IMR-90 (cell line): ENCODE data around the gene TMEM19. TPM values are rescaled to one million over a fixed set of nuclear protein-coding genes. Genes with fewer than 3 reads are reported as not detected.

Experiments
- ATAC-seq: fragments of 200-7000 bp; cut with Tn5 transposase; 2 replicates; pipeline ENCODE4 v1.9.1; 2020; ENCODE audit warnings: low read depth, mild to moderate bottlenecking, moderate library complexity
- BruUV-seq: library from RNA; stranded (reverse); fragments of 400-500 nt; replicated peaks from 2 replicates; lab custom pipeline; 2021; lab: Mats Ljungman, UMichigan
- CTCF ChIA-PET: fragments of 300-600 bp; formaldehyde crosslinking; extraction: SDS; loops from one replicate; lab custom pipeline; 2021; ENCODE audit warnings: antibody characterized with exemption; lab: Yijun Ruan, JAX
- POLR2A ChIA-PET: fragments of 300-600 bp; sonication (Branson Sonifier 250); formaldehyde crosslinking; loops from one replicate; lab custom pipeline; 2022; ENCODE audit warnings: antibody characterized with exemption; ENCODE audit not compliant: unreplicated experiment; lab: Charles Lee
- DNase-seq: peaks from one replicate; pipeline ENCODE4 v3.0.0; 2013
- H2AFZ ChIP-seq: replicated peaks from 2 replicates; pipeline ENCODE3; 2013; ENCODE audit warnings: low read length, mild to moderate bottlenecking; ENCODE audit not compliant: poor library complexity
- H2AK5ac ChIP-seq: 2 replicates; pipeline ENCODE4 v1.6.1; 2013; ENCODE audit warnings: low read depth, low read length, inconsistent platforms
- H2AK9ac ChIP-seq: replicated peaks from 2 replicates; pipeline ENCODE3; 2013; ENCODE audit warnings: mild to moderate bottlenecking, low read depth, low read length, moderate library complexity; ENCODE audit not compliant: poor library complexity
- H2BK120ac ChIP-seq: 2 replicates; pipeline ENCODE4 v1.6.1; 2013; ENCODE audit warnings: low read depth, low read length, inconsistent platforms
- H2BK15ac ChIP-seq: 3 replicates; pipeline ENCODE4 v1.6.1; 2013; ENCODE audit warnings: low read depth, low read length, inconsistent platforms
- H2BK20ac ChIP-seq: 2 replicates; pipeline ENCODE4 v1.6.1; 2013; ENCODE audit warnings: low read depth, mild to moderate bottlenecking, inconsistent platforms, low read length, moderate library complexity
- H2BK5ac ChIP-seq: 2 replicates; pipeline ENCODE4 v1.6.1; 2013; ENCODE audit warnings: mild to moderate bottlenecking, low read depth, low read length, inconsistent platforms; ENCODE audit not compliant: poor library complexity, severe bottlenecking
- H3K14ac ChIP-seq: replicated peaks from 2 replicates; pipeline ENCODE4 v1.6.1; 2013; ENCODE audit warnings: low read depth, low read length, inconsistent platforms
- H3K18ac ChIP-seq: 2 replicates; pipeline ENCODE4 v1.6.1; 2013; ENCODE audit warnings: low read depth, low read length, control low read depth
- H3K23ac ChIP-seq: 2 replicates; pipeline ENCODE4 v1.6.1; 2013; ENCODE audit warnings: low read depth, low read length, inconsistent platforms
- H3K27ac ChIP-seq: 2 replicates; pipeline ENCODE4 v1.5.1; 2013; ENCODE audit warnings: mild to moderate bottlenecking, control low read depth, low read length; ENCODE audit not compliant: insufficient read depth
- H3K27me3 ChIP-seq: 2 replicates; pipeline ENCODE4 v1.6.1; 2013; ENCODE audit warnings: low read length; ENCODE audit not compliant: control insufficient read depth, insufficient read depth
- H3K36me3 ChIP-seq: 2 replicates; pipeline ENCODE4 v1.6.1; 2013; ENCODE audit warnings: low read length, mixed read lengths; ENCODE audit not compliant: control insufficient read depth, insufficient read depth
- H3K4ac ChIP-seq: 2 replicates; pipeline ENCODE4 v1.6.1; 2013; ENCODE audit warnings: low read depth, low read length, inconsistent platforms
- H3K4me1 ChIP-seq: 2 replicates; pipeline ENCODE4 v1.6.1; 2013; ENCODE audit warnings: low read length, mixed read lengths; ENCODE audit not compliant: control insufficient read depth, insufficient read depth
- H3K4me2 ChIP-seq: 2 replicates; pipeline ENCODE4 v1.6.1; 2013; ENCODE audit warnings: low read depth, mild to moderate bottlenecking, control low read depth, low read length, moderate library complexity
- H3K4me3 ChIP-seq: 2 replicates; pipeline ENCODE4 v1.5.1; 2013; ENCODE audit warnings: low read depth, mild to moderate bottlenecking, control low read depth, low read length, moderate library complexity; ENCODE audit not compliant: insufficient read depth
- H3K56ac ChIP-seq: 2 replicates; pipeline ENCODE4 v1.6.1; 2013; ENCODE audit warnings: low read length, inconsistent platforms; ENCODE audit not compliant: insufficient read depth; ENCODE audit errors: extremely low read depth
- H3K79me1 ChIP-seq, 2 experiments: 2 replicates each; pipeline ENCODE4 v1.6.1; 2013; ENCODE audit warnings: low read length in 2 of 2, inconsistent platforms in 1 of 2, low read depth in 1 of 2
- H3K9ac ChIP-seq: 2 replicates; pipeline ENCODE4 v1.6.1; 2013; ENCODE audit warnings: low read depth, low read length, control low read depth
- H3K9me1 ChIP-seq: 2 replicates; pipeline ENCODE4 v1.6.1; 2013; ENCODE audit warnings: low read length, inconsistent platforms; ENCODE audit not compliant: insufficient read depth
- H3K9me3 ChIP-seq: 2 replicates; pipeline ENCODE4 v1.6.1; 2013; ENCODE audit warnings: low read length; ENCODE audit not compliant: control insufficient read depth, insufficient read depth
- H4K20me1 ChIP-seq: 2 replicates; pipeline ENCODE4 v1.6.1; 2013; ENCODE audit warnings: low read length, inconsistent platforms; ENCODE audit not compliant: insufficient read depth
- H4K5ac ChIP-seq: 2 replicates; pipeline ENCODE4 v1.6.1; 2013; ENCODE audit warnings: mild to moderate bottlenecking, low read depth, low read length, control low read depth
- H4K8ac ChIP-seq, 2 experiments: 2 replicates each; pipeline ENCODE4 v1.6.1; 2013; ENCODE audit warnings: low read depth in 2 of 2, low read length in 2 of 2, control low read depth in 1 of 2, inconsistent platforms in 1 of 2
- H4K91ac ChIP-seq: 2 replicates; pipeline ENCODE4 v1.6.1; 2013; ENCODE audit warnings: low read depth, low read length, inconsistent platforms; ENCODE audit not compliant: insufficient read depth
- BHLHE40 ChIP-seq: fragments of 150-350 bp; IDR thresholded peaks from 2 replicates; pipeline ENCODE4 v1.6.1; 2016; ENCODE audit warnings: mild to moderate bottlenecking, low read depth, low read length
- CEBPB ChIP-seq: IDR thresholded peaks from 2 replicates; pipeline ENCODE4 v1.6.1; 2012; ENCODE audit warnings: low read depth, low read length, improper control_type of control experiment
- CHD1 ChIP-seq: IDR thresholded peaks from 2 replicates; pipeline ENCODE4 v1.6.1; 2012; ENCODE audit warnings: low read depth, low read length, improper control_type of control experiment
- CTCF ChIP-seq: conservative IDR thresholded peaks from 2 replicates; pipeline ENCODE4 v1.5.1; 2012; ENCODE audit warnings: mild to moderate bottlenecking, low read depth, low read length, improper control_type of control experiment
- ELK1 ChIP-seq: fragments of 150-350 bp; IDR thresholded peaks from 2 replicates; pipeline ENCODE4 v1.6.1; 2016; ENCODE audit warnings: low read depth, mild to moderate bottlenecking, low read length, moderate library complexity, borderline replicate concordance
- FOS ChIP-seq: fragments of 150-350 bp; IDR thresholded peaks from 2 replicates; pipeline ENCODE4 v1.6.1; 2016; ENCODE audit warnings: low read depth, low read length
- MAFK ChIP-seq: IDR thresholded peaks from 2 replicates; pipeline ENCODE4 v1.6.1; 2012; ENCODE audit warnings: low read depth, low read length, improper control_type of control experiment
- MAZ ChIP-seq: IDR thresholded peaks from 2 replicates; pipeline ENCODE4 v1.6.1; 2012; ENCODE audit warnings: low read depth, mild to moderate bottlenecking, low read length, improper control_type of control experiment, moderate library complexity, borderline replicate concordance
- MXI1 ChIP-seq: IDR thresholded peaks from 2 replicates; pipeline ENCODE4 v1.6.1; 2012; ENCODE audit warnings: low read depth, mild to moderate bottlenecking, low read length, moderate library complexity, borderline replicate concordance
- NFE2L2 ChIP-seq: fragments of 150-350 bp; IDR thresholded peaks from 2 replicates; pipeline ENCODE4 v1.6.1; 2016; ENCODE audit warnings: low read depth, mild to moderate bottlenecking, low read length
- POLR2A ChIP-seq: IDR thresholded peaks from 2 replicates; pipeline ENCODE4 v1.6.1; 2012; ENCODE audit warnings: mild to moderate bottlenecking, low read depth, low read length
- RAD21 ChIP-seq: IDR thresholded peaks from 2 replicates; pipeline ENCODE4 v1.6.1; 2012; ENCODE audit warnings: low read length, improper control_type of control experiment
- RCOR1 ChIP-seq: IDR thresholded peaks from 2 replicates; pipeline ENCODE4 v1.6.1; 2012; ENCODE audit warnings: mild to moderate bottlenecking, low read length, improper control_type of control experiment; ENCODE audit not compliant: insufficient replicate concordance
- RFX5 ChIP-seq: IDR thresholded peaks from 2 replicates; pipeline ENCODE4 v1.8.0; 2012; ENCODE audit warnings: low read depth, mild to moderate bottlenecking, low read length, moderate library complexity
- SMC3 ChIP-seq: fragments of 150-350 bp; IDR thresholded peaks from 2 replicates; pipeline ENCODE4 v1.6.1; 2016; ENCODE audit warnings: low read depth, mild to moderate bottlenecking, antibody characterized with exemption, low read length, moderate library complexity
- WGBS, 2 experiments: methylation state at CpG; one replicate each; pipeline versions ENCODE4 v1.1.5 to v1.1.7; 2013; ENCODE audit warnings: missing lambda C conversion rate in 2 of 2; ENCODE audit not compliant: insufficient read length in 1 of 2; ENCODE audit errors: extremely low coverage in 2 of 2; 5-methylcytosine and 5-hydroxymethylcytosine counted together
- dilution Hi-C: fragments of 300-500 bp; cut with HindIII; formaldehyde crosslinking; loops from one replicate; pipeline ENCODE4 v1.14.3; 2018; ENCODE audit warnings: low sequenced_read_pairs; ENCODE audit not compliant: unreplicated experiment
- in situ Hi-C: fragments of 300-500 bp; cut with MboI; formaldehyde crosslinking; loops from 3 replicates; pipeline ENCODE4 v1.14.3; 2019; ENCODE audit warnings: low sequenced_read_pairs, inconsistent platforms, mixed read lengths
- intact Hi-C: fragments of 100-400 bp; cut with micrococcal nuclease; formaldehyde crosslinking; loops from 2 replicates; pipeline ENCODE4 v1.10.0; 2022
- polyA plus RNA-seq, 3 experiments: library from polyadenylated mRNA; depleted of rRNA; stranded (reverse); fragments of >200 nt; gene quantifications; 2 replicates each; pipeline ENCODE4 v1.2.3, GENCODE V29; 2012; ENCODE audit warnings: low replicate concordance in 1 of 3
- total RNA-seq: library from RNA; depleted of rRNA; stranded (reverse); fragments of >200 nt; gene quantifications from 2 replicates; pipeline ENCODE4 v1.2.3, GENCODE V29; 2012

The TMEM19 gene
- total and polyA plus RNA-seq, 2 of the 4 experiments (the other 2 are of a cell fraction): 8.9 to 28.7 TPM

GRCh38 chr12:71661977-71662530 is 23.8 kb upstream of the TMEM19 start:
- DNase-seq (peak; percentile 84), ATAC-seq (peak; percentile 2; the same call in 1 of the 2 replicates)
- Histone ChIP-seq H4K20me1 (peaks cover 27% of the 10 kb centered on the region), H3K27ac (peak overlapping the region; percentile 95; the same call in 1 of the 2 replicates), H2AK9ac (no peak overlapping the region), H2BK20ac (no peak overlapping the region), H3K14ac (peak overlapping the region; percentile 8; the same call in 1 of the 2 replicates), H3K79me1 (peaks cover 8 to 22% of the 10 kb centered on the region in 2 experiments; a peak in 3 of 4 replicates), H3K4me3 (peak overlapping the region; percentile 68), H3K23ac (no peak overlapping the region; the same call in 1 of the 2 replicates), H3K9me3 (no peaks in the 10 kb centered on the region), H2AFZ (no peak overlapping the region), H2BK15ac (no peak overlapping the region), H3K4ac (no peak overlapping the region), H3K27me3 (no peaks in the 10 kb centered on the region), H4K91ac (no peak overlapping the region), H2BK120ac (no peak overlapping the region), H3K9ac (peak overlapping the region; percentile 95), H3K18ac (peak overlapping the region; percentile 18; the same call in 1 of the 2 replicates), H4K8ac (peak overlapping the region in 1 of 2 experiments; percentile 19; a peak in 2 of 4 replicates), H3K9me1 (no peaks in the 10 kb centered on the region), H3K4me1 (no peaks in the 10 kb centered on the region), H4K5ac (no peak overlapping the region), H3K4me2 (peak overlapping the region; percentile 88), H3K56ac (peak overlapping the region; percentile 66; the same call in 1 of the 2 replicates), H2AK5ac (no peak overlapping the region), H2BK5ac (peak overlapping the region; percentile 90), H3K36me3 (peaks cover 14% of the 10 kb centered on the region)
- dilution Hi-C loops (no loop called here), intact Hi-C loops (loop anchor here (5.0 kb wide), 1 partner anchor 85 kb away; no protein-coding TSS in a partner anchor), in situ Hi-C loops (loop anchor here (10.0 to 25.0 kb wide), 2 partner anchors 93 to 600 kb away; partner anchors contain the start of genes RAB21 and TRHDE)
- BruUV-seq: no TSS peak
- WGBS, 2 experiments: no CpG with 5 or more reads among the region's 8 CpGs
- CTCF ChIA-PET: interaction anchor here (0.9 kb wide), 1 partner anchor 25 kb away, joined by 3 read pairs; no protein-coding TSS in a partner anchor
- POLR2A ChIA-PET: no interaction called here
- no peak for TF ChIP-seq CHD1
- TF ChIP-seq BHLHE40: no peak
- TF ChIP-seq RCOR1: no peak
- no peak for TF ChIP-seq CTCF
- no peak for TF ChIP-seq MAZ
- TF ChIP-seq RAD21: no peak
- 0 out of 2 replicates have a peak, but pooled peaks have one; percentile 14 for TF ChIP-seq FOS
- TF ChIP-seq ELK1: no peak
- TF ChIP-seq MXI1: no peak
- TF ChIP-seq POLR2A: peak; percentile 69
- no peak for TF ChIP-seq RFX5
- no peak for TF ChIP-seq SMC3
- peak; percentile 93 for TF ChIP-seq CEBPB
- TF ChIP-seq NFE2L2: no peak
- peak; percentile 66 for TF ChIP-seq MAFK
